ENCODE measurements around the gene PIMREG.

- TF ChIP-seq, protein P1, sequence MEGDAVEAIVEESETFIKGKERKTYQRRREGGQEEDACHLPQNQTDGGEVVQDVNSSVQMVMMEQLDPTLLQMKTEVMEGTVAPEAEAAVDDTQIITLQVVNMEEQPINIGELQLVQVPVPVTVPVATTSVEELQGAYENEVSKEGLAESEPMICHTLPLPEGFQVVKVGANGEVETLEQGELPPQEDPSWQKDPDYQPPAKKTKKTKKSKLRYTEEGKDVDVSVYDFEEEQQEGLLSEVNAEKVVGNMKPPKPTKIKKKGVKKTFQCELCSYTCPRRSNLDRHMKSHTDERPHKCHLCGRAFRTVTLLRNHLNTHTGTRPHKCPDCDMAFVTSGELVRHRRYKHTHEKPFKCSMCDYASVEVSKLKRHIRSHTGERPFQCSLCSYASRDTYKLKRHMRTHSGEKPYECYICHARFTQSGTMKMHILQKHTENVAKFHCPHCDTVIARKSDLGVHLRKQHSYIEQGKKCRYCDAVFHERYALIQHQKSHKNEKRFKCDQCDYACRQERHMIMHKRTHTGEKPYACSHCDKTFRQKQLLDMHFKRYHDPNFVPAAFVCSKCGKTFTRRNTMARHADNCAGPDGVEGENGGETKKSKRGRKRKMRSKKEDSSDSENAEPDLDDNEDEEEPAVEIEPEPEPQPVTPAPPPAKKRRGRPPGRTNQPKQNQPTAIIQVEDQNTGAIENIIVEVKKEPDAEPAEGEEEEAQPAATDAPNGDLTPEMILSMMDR (IDR thresholded peaks at IDR 0.05), result no peak
- TF ChIP-seq POLR2A (IDR thresholded peaks at IDR 0.05) (no peak), POLR2AphosphoS5 (IDR thresholded peaks at IDR 0.05) (no peak)
These were observed 28.6 kb upstream of the PIMREG start for GRCh38 chr17:6415616-6416015.
